ENCODE data around the gene AMPD1.

DNA sequence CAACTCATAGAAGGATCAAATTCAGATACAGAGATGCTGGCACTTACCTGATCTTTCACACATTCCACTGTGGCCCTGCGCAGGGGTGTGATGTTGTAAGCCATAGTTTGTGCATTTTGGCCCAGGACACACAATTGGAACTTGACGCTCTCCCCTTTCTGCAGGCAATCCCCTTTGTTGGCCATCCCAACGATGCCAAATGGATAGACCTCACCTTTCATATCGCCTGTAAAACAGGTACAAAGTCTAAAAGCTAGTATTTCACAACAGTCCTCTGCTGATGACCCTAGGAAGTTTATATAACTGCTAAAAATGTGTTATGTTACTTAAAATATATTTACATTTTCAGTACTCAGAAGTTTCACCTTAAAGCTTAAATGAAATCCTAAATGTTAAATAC lies 25.1 kb upstream of the AMPD1 start:
- TF ChIP-seq, protein P1, sequence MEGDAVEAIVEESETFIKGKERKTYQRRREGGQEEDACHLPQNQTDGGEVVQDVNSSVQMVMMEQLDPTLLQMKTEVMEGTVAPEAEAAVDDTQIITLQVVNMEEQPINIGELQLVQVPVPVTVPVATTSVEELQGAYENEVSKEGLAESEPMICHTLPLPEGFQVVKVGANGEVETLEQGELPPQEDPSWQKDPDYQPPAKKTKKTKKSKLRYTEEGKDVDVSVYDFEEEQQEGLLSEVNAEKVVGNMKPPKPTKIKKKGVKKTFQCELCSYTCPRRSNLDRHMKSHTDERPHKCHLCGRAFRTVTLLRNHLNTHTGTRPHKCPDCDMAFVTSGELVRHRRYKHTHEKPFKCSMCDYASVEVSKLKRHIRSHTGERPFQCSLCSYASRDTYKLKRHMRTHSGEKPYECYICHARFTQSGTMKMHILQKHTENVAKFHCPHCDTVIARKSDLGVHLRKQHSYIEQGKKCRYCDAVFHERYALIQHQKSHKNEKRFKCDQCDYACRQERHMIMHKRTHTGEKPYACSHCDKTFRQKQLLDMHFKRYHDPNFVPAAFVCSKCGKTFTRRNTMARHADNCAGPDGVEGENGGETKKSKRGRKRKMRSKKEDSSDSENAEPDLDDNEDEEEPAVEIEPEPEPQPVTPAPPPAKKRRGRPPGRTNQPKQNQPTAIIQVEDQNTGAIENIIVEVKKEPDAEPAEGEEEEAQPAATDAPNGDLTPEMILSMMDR (IDR thresholded peaks at IDR 0.05), result no peak
- TF ChIP-seq POLR2A (IDR thresholded peaks at IDR 0.05), result no peak
